OCI-LY3 (cell line): ENCODE data around the gene DDX11.
"Not testable (repeated sequence)": the region's sequence is repeated elsewhere in the genome, so short reads cannot be mapped to it uniquely, and the experiment has no call there.

Experiments
- EZH2phosphoT487 ChIP-seq: fragments of 200-600 bp; shearing (Covaris generic); IDR thresholded peaks from 2 replicates; pipeline ENCODE4 v1.6.1; 2018; ENCODE audit warnings: antibody characterized with exemption, mixed run types, low read depth
- TF ChIP-seq, protein P1 (sequence below): fragments of 200-600, 300-600 bp; sonication (generic); IDR thresholded peaks from 2 replicates; pipeline ENCODE4 v1.5.1; 2014; ENCODE audit warnings: antibody characterized with exemption, low read length, low read depth

DNA sequence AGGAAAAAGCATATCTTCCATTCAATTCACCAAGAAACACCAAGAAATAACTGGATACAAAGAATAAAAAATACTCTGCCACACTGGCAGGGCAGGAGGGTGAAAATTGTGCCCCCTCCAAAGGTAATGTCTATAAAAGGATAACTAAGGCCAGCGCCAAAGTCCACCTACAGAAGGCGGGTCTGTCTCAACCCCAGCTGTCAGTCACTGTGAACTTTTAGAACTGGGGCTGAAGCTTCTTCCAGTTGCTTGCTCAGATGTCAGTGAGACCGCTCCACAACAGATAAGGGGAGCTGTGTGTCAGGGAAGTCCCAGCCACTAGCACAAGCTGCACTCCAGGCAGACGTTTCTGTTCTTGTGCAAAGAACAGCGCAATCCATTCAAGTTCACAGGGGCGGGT, 36.1 kb downstream of the DDX11 start:
- TF ChIP-seq, protein P1, sequence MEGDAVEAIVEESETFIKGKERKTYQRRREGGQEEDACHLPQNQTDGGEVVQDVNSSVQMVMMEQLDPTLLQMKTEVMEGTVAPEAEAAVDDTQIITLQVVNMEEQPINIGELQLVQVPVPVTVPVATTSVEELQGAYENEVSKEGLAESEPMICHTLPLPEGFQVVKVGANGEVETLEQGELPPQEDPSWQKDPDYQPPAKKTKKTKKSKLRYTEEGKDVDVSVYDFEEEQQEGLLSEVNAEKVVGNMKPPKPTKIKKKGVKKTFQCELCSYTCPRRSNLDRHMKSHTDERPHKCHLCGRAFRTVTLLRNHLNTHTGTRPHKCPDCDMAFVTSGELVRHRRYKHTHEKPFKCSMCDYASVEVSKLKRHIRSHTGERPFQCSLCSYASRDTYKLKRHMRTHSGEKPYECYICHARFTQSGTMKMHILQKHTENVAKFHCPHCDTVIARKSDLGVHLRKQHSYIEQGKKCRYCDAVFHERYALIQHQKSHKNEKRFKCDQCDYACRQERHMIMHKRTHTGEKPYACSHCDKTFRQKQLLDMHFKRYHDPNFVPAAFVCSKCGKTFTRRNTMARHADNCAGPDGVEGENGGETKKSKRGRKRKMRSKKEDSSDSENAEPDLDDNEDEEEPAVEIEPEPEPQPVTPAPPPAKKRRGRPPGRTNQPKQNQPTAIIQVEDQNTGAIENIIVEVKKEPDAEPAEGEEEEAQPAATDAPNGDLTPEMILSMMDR = not testable (repeated sequence)
- not testable (repeated sequence) for TF ChIP-seq EZH2phosphoT487
